Activated T-cell treated with anti-CD3 and anti-CD28 coated beads, Interleukin-2, amount 50 U/mL, for 1 hour (primary cell): ENCODE measurements around the gene SLC22A23.

Experiments used
- DNase-seq: peaks from one replicate; pipeline ENCODE4 v3.0.0-alpha.2; 2020

Gene SLC22A23

GRCh38 chr6:3293271-3294155 lies 163.3 kb downstream of the SLC22A23 start:
- DNase-seq = no peak

- DNase-seq = no peak
Measured at GRCh38 chr6:3292431-3293197, 164.2 kb downstream of the SLC22A23 start.

DNA sequence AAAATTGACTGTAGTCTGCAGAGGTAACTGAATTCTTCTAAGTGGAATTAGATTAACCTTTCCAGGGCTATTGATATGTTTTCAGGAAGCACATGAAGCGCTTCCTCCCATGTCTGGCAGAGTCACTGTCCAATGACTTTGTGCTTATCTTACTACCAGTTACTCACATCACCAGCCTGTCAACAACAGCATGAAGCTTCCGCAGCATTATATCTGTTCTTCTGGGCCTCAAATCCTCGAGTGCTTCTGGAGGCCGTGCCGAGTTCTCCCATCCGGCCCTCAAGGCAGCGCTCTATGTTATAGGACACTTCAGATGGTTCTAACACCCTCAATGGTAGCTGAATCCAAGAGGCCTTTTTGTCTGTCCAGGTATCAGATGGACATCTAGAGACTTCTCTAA lies 164.9 kb downstream of the SLC22A23 start:
- no peak for DNase-seq

DNA sequence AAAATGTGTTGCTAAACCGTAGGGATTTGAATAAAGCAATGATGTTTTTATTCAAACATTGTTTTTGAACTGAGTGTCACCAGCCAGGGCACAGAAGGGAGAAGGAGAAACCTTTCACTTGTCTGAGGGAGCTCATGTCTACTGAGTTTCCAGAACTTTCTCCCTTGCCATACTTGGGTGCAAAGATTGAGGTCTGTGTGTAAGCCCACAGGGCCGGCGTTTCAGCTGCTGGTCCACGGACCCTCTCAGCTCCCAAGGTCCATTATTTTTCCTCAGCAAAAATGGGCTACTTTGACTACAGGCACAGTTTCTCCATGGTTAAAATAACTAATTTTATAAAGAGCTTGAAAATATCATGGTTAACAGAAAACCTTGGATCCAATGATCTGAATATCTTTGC lies 165.5 kb downstream of the SLC22A23 start:
- no peak for DNase-seq

DNA sequence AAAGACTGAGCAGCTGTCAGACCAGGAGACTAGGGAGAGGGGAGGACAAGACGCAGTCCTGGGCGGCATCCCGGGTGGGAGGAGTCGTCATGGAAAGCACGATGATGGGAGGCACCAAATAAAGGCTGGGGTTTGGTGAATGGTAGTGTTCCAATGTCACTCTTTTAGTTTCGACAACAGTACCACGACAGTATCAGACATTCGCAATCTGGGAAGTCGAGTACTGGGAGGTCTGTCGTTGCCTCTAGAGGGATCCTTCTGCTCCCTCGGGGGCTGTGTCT lies 166.0 kb downstream of the SLC22A23 start:
- no peak for DNase-seq

DNA sequence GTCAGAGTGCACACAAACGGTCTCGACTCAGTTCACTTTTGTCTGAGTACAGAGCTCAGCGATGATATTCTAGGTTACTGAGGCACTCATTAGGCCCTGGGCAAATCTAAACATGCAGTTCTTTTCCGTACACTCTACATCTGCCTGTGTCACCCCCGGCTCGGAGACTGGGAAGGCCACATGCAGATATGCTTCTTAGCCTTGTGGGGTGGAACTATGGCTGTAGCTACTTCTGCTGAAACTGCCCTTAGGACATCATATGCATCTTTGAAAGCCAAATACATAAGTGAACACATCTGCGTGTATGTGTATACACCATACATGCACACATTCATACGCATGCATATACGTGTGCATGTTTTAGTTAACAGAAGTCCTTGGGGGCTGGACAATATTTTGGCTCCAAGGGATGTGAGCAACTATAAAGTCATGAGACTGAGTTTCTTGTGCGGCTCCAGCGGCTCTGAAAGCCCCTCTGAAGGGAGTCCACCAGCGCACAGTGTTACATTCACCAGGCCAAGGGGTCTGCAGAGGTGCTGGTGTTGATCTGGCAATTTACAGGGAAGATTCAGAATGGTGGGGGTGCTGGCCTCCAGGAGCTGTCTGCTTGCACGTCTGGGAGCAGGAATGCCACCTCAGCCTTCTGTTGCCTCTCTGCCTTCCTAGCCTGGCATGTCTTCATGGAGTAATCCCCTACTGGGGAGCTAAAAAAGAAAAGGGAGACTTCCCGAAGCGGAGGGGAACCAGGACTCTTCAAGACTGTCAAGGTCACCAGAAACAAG lies 166.5 kb downstream of the SLC22A23 start:
- no peak for DNase-seq

- DNase-seq = no peak
Measured at GRCh38 chr6:3289664-3290055, 167.2 kb downstream of the SLC22A23 start.

DNA sequence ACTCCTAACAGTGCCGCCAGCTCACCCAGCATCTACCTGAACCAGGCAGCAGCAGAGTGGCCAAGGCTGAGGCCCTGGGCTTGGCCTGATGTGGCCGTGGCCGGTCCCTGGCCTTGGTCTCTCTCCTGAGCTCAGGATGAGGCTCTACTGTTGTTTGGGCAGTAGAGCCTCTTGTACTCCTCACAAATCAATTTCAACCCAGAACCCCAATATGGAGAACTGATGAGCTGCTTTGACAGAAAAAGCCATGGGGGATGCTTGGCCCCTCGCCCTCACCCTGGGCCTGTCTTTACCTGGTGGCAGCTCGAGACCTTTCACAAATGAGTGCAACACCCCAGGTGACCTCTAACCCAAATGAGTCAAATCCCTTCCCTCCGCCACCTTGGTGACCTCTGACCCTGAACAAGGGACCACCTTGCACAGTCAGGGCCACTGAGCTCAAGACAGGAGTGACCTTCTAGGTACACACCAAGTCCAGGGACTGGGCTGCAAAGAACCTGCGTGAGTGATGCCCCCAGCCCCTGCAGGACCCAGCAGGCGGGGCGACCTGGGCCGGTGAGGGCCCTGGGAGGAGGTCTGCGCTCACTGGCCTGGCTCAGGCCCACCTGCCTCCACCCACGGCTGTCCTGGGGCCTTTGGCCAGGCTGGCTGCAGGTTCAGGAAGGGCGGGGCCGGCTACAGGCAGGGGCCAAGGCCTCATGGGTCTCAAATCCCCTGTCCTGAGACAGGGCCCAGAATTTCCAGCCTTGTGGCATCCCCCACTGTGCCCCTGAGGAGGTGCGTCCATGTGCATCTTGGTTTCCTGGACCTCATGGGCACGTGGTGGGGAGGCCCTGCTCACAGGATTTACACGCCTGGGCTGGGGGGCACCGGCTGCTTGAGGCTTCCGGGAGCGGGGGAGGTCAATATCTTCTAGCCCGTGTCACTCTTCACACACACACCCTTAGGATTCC lies 167.9 kb downstream of the SLC22A23 start:
- DNase-seq = no peak

- no peak for DNase-seq
Measured at GRCh38 chr6:3287976-3288707, 168.7 kb downstream of the SLC22A23 start.

GRCh38 chr6:3287308-3287707 lies 169.5 kb downstream of the SLC22A23 start:
- DNase-seq = no peak

GRCh38 chr6:3286641-3287171 lies 170.1 kb downstream of the SLC22A23 start:
- no peak for DNase-seq

- DNase-seq = no peak
Measured at GRCh38 chr6:3285732-3286131, 171.1 kb downstream of the SLC22A23 start.

DNA sequence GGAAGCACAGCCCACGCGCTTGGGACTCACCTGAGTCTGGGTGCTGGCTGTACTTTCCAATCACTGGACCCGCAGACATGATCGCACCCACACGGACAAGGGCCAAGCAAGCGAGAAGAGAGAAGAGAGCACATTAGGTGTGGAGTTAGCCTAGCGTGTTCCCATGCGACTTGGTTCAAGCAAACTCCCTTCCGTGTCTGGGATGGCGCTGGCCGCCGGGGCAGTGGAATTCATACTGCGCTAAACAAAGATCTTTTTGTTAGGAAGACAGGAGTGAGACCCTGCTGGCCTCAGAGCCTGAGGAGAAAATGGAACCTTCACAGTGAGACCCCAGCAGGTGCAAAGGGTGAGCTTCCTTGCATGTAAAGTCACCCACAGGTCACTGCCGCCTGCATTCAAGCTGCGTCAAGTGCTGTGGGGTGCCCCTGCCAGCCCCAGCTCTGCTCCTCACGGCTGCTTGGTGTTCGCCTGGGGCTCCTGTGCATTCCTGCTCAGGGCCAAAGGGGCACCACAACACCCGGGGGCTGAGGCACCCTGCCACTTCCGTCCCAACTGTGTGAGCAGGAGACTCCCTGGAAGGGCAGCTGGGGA lies 171.7 kb downstream of the SLC22A23 start:
- DNase-seq = no peak

GRCh38 chr6:3284436-3284876 lies 172.4 kb downstream of the SLC22A23 start:
- DNase-seq = no peak

- no peak for DNase-seq
Measured at GRCh38 chr6:3283641-3284435, 173.0 kb downstream of the SLC22A23 start.

DNA sequence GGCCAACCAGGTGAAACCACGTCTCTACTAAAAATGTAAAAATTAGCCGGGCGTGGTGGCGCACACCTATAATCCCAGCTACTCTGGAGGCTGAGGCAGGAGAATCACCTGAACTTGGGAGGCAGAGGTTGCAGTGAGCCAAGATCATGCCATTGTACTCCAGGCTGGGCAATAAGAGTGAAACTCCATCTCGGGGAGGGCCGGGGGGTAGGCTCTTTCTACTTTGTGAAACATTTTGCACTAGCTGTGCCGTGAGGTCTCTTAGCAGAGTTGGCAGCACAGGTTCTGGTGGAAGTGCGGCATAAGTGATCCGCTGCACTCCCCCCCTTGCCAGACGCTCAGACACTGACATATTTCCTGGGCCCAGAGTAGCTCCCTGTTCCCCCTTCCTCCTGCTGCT lies 173.6 kb downstream of the SLC22A23 start:
- no peak for DNase-seq

DNA sequence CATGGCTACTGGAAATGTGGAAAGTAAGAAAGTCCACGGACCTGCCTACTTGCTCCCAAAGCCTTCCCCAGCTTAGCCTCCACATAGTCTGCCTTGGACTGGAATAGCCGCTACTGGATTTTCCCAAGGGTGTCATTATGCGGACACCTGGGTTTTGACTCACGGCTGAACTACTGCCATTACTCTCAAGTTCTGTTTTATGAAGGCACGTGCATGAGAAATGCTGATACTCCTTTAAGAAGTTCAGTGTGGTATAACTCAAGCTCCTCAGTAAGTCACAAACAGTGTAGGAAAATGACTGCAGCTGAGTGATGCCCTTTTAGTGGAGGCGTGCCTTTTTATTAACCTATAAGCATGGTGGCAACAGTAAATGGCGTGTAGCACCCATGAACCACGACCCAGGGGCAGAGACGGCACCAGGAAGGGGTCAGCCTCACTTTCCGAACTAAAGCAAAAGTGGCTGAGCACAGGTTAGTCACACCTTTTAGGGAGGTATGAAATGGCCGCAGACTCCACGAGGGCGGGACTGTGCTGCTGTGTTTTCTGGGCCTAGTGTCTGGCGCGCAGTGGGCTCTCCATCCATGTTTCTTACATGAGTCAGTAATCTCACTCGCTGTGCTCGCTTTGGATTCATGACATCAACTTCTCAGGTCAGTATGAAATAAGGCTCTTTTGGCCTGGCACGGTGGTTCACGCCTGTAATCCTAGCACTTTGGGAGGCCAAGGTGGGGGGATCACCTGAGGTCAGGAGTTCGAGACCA lies 174.2 kb downstream of the SLC22A23 start:
- DNase-seq = no peak

GRCh38 chr6:3281631-3282475 lies 175.0 kb downstream of the SLC22A23 start:
- no peak for DNase-seq
